HG03575 (cell line): ENCODE measurements around the gene SNHG17.
"Not testable (repeated sequence)": the region's sequence is repeated elsewhere in the genome, so short reads cannot be mapped to it uniquely, and the experiment has no call there.

Experiments used
- ATAC-seq: cut with Tn5 transposase; IDR thresholded peaks from one replicate; pipeline ENCODE4 v1.9.1; 2021; ENCODE audit not compliant: unreplicated experiment, insufficient number of reproducible peaks, low FRiP score; ENCODE audit errors: extremely low read depth

The SNHG17 gene

GRCh38 chr20:38426006-38426897 is 8.9 kb downstream of the SNHG17 start:
- no peak for ATAC-seq

DNA sequence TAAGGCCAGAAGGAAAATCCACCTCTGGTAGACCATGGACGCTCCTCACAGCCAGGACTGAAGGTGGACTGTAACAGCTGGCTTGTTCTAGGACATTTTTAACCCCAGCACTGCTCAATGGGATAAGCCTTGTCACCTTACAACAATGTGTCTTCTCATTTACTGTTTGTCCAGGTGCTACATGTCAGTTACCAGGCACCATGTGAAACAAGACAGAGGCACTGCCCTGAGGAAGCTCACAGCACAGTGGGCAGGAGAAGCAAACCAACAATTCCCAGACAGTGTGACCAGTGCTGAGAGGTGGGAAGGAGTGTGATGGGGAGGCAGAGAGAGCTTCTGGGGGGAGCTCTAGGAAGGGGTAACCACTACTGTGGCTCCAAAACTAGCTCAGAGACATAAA is 10.7 kb downstream of the SNHG17 start:
- ATAC-seq, result no peak

DNA sequence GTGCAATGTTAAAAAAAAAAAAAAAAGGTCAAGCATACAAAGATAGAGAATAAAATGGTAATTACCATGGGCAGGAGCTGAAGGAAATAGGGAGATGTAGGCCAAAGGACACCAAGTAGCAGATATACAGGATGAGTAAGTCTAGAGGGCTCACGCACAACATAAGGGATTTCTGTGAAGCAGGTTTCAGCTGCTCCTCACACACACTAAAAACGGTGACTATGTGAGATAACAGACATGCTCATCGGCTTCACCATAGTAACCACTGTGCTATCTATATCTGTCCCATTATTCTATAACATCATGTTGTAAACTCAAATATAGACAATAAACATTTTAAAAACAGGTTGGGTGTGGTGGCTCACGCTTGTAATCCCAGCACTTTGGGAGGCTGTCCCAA is 11.6 kb downstream of the SNHG17 start:
- no peak for ATAC-seq

GRCh38 chr20:38421915-38422314 is 13.2 kb downstream of the SNHG17 start:
- no peak for ATAC-seq

- no peak for ATAC-seq
These were observed 14.6 kb downstream of the SNHG17 start for GRCh38 chr20:38420388-38421085.

GRCh38 chr20:38418509-38419204 is 16.5 kb downstream of the SNHG17 start:
- no peak for ATAC-seq

DNA sequence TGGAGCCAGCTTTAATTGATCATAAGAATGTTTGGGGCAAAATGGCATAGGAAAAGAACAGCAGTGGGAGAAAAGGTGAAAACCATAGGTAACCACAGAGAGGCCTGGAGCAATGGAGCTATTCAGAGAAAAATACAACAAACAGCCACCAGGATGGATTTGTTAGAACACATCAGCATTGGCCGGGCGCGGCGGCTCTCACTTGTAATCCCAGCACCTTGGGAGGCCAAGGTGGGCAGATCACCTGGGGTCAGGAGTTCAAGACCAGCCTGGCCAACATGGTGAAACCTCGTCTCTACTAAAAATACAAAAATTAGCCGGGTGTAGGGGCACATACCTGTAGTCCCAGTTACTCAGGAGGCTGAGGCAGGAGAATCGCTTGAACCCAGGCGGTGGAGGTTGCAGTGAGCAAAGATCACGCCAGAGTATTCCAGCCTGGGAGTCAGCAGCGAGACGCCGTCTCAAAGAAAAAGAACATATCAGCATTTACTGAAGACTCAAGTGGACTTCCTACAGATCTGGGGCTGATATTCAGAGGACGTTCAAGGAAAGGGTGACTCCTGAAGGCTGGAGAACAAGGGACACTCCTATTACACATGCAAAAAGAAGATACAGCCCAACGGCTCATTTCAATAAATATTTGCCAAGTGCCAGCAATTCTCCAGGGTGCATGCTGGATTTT is 20.2 kb downstream of the SNHG17 start:
- no peak for ATAC-seq

GRCh38 chr20:38412877-38413577 is 22.1 kb downstream of the SNHG17 start:
- ATAC-seq, result no peak

- not testable (repeated sequence) for ATAC-seq
These were observed 27.3 kb downstream of the SNHG17 start for GRCh38 chr20:38407822-38408221.

DNA sequence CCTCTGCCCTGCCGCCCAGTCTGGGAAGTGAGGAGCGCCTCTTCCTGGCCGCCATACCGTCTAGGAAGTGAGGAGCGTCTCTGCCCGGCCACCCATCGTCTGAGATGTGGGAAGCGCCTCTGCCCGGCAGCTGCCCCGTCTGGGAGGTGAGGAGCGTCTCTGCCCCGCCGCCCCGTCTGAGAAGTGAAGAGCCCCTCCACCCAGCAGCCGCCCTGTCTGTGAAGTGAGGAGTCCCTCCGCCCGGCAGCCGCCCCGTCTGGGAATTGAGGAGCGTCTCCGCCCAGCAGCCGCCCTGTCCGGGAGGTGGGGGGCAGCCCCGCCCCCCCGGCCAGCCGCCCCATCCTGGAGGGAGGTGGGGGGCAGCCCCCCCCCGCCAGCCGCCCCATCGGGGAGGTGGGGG is 27.8 kb downstream of the SNHG17 start:
- ATAC-seq, result no peak

DNA sequence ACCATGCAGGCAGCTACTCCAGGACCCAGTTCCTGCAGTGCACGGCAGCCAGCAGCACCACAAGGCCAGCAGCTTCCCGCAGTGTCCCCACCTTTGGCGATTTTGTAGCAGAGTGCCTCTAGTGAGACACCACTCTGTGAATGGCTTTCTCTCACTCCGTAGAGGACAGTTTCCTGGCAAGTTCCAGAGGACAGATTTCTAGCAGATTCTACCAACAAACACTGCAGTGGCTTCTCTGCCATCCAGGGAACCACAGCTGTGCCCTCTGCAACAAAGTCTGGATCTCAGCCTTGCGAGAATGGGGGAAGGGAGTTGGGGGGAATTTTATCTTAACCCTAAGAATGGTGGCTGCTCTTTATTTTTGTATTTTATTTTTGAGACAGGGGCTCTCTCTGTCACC is 28.7 kb downstream of the SNHG17 start:
- no peak for ATAC-seq

DNA sequence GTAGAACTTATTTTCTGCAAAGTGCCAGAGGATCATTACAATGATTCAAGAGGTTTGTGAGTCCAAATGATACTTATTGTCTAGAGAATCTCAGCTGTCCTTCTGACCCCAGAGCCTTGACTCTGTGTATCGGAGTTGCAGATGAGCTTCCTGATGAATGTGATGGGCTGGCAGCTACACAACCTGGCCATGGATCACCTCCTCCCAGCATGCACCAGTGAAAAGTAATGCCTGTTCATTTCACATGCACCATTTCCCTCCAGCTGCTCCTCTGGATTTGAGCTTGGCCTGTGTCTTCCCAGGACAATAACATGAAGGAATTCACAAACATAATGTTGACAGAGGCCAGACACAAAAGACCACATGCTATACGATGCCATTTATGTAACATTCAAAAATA is 30.0 kb downstream of the SNHG17 start:
- no peak for ATAC-seq

DNA sequence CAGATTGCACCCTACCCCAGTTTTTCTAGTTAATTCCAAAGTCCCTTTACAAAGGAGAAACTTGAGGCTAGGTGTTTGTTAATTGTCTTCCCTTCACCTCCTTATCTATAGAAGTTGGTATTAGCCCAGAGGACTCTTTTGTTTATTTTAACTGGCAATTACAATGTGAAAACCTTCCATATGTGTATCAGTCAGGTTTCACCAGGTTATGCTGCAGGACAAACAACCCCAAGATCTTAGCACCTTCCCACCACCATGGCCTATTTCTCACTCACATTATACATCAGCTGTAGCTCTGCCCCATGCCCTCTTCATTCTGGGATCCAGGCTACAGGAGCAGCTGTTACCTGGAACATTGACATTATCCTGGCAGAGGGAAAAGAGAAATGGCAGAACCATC is 31.1 kb downstream of the SNHG17 start:
- ATAC-seq, result no peak

DNA sequence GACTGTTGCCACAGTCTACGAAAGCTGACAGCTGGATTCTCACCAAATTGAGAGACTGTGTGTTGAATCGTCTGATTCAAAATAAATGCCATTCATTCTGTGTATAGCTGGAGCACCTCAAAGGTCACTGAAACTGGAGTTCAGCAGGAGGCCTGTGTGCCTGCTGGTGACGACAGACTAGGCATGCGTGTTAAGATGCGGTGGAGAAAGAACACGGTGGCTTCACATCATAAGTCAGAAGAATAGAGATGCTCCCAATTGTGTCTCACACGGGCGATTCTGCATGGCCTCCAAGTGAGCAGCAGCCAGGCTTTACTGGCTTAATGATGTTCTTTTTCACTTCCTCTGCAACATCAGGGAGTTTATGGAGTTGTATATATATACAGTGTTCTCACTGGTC is 32.3 kb downstream of the SNHG17 start:
- ATAC-seq, result no peak

DNA sequence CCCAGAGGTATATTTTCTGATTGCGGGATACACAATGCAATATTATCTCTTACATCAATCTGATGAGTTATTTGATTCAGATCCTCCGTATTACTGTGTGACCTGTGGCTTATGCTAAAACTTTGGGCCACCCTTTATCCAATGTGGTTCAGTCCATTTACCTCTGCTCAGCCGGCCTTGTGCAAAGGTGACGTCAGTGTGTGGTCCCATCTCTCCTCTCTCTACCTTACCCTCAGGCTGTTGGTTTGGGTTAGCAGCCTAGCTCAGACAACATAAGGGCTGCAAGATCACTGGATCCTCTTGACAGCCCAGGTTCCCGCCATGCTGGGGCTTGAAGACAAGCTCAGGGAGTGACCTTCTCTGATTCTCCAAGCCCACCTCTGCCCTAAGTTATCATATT is 33.0 kb downstream of the SNHG17 start:
- no peak for ATAC-seq

- not testable (repeated sequence) for ATAC-seq
These were observed 39.3 kb downstream of the SNHG17 start for GRCh38 chr20:38395751-38396395.

DNA sequence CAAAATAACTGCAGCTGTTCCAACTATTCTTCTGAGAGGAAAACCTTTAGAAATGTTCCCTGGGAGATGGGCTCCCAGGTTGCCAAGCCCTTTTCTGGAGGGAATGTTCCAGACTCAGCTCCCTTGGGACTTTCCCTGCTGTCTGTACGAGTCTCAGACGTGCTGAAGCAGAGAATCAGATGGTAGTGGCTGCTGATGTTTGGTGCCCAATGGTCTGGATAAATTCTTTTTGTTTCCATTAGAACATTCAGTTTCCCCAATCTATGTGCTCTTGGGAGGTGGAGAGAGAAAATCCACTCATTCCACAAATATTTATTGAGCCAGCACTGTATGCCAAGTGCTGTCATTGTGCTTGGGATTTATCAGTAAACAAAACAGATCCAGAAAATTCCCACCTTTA is 40.0 kb downstream of the SNHG17 start:
- ATAC-seq, result no peak

GRCh38 chr20:38393259-38393658 is 41.9 kb downstream of the SNHG17 start:
- no peak for ATAC-seq
